GM23248 (cell line): Measurements from ENCODE around the gene TMEM164.

Experiments used
- EZH2 ChIP-seq: fragments of 200-600 bp; sonication (generic); IDR thresholded peaks from 2 replicates; pipeline ENCODE4 v1.6.1; 2018; ENCODE audit warnings: antibody characterized with exemption, mild to moderate bottlenecking; ENCODE audit not compliant: insufficient read depth, poor library complexity, severe bottlenecking
- EZH2phosphoT487 ChIP-seq: fragments of 200-600 bp; sonication (generic); IDR thresholded peaks from 2 replicates; pipeline ENCODE4 v1.6.1; 2018; ENCODE audit warnings: antibody characterized with exemption, moderate library complexity, mild to moderate bottlenecking, low read depth; ENCODE audit not compliant: insufficient read depth

- no peak for TF ChIP-seq EZH2
- no peak for TF ChIP-seq EZH2phosphoT487
These were observed 156.3 kb downstream of the TMEM164 start for GRCh38 chrX:110159235-110159634.
